Psoas muscle (tissue), 8 donors: Measurements from ENCODE around the gene SULT4A1. TPM values are rescaled to one million over a fixed set of nuclear protein-coding genes. Genes with fewer than 3 reads are reported as not detected.
A peak's percentile ranks its signal among the peaks of the same experiment; 100 is the strongest.

Source experiments
- ATAC-seq, 4 donors: fragments of 200-7000 bp; cut with Tn5 transposase; one replicate each; pipeline ENCODE4 v1.9.1; 2020; ENCODE audit warnings: moderate library complexity in 3 of 4, mild to moderate bottlenecking in 2 of 4
- DNase-seq, 2 donors: peaks; one replicate each; pipeline ENCODE4 v3.0.0-alpha.2; 2020
- H3K27ac ChIP-seq: fragments of 200-600 bp; one replicate; pipeline ENCODE4 v1.8.0; 2022
- H3K27me3 ChIP-seq, 3 donors: fragments of 200-600 bp in 1 of 3; one replicate each; pipeline versions ENCODE4 v1.6.1 to v1.8.0; 2013 to 2022; ENCODE audit warnings: low read length in 2 of 3, mild to moderate bottlenecking in 2 of 3, moderate library complexity in 1 of 3; ENCODE audit not compliant: insufficient read depth in 3 of 3
- H3K36me3 ChIP-seq, 2 donors: fragments of 200-600 bp in 1 of 2; one replicate each; pipeline versions ENCODE4 v1.6.1 to v1.8.0; 2013 to 2022; ENCODE audit warnings: low read depth in 1 of 2, mild to moderate bottlenecking in 1 of 2, moderate library complexity in 1 of 2; ENCODE audit not compliant: insufficient read depth in 1 of 2
- H3K4me1 ChIP-seq: fragments of 200-600 bp; one replicate; pipeline ENCODE4 v1.8.0; 2022
- H3K4me3 ChIP-seq: fragments of 200-600 bp; one replicate; pipeline ENCODE4 v1.8.0; 2022; ENCODE audit warnings: mild to moderate bottlenecking
- H3K9me3 ChIP-seq: fragments of 200-600 bp; one replicate; pipeline ENCODE4 v1.8.0; 2022
- WGBS, 3 donors: extraction: QIAGEN DNeasy Blood & Tissue Kit; methylation state at CpG; one replicate each; pipeline versions ENCODE4 v1.1.6 to v1.1.7; 2013; 5-methylcytosine and 5-hydroxymethylcytosine counted together
- intact Hi-C, 2 donors: fragments of 100-400 bp; cut with DNase I; formaldehyde crosslinking; loops; one replicate each; pipeline versions ENCODE4 v1.11.0 to v1.14.2; 2022
- polyA plus RNA-seq, 3 donors: library from polyadenylated mRNA; stranded (reverse); fragments of 200-250 nt; gene quantifications; one replicate each; pipeline ENCODE4 v1.2.3, GENCODE V29; 2013
- total RNA-seq, 4 donors: library from RNA; stranded (reverse); fragmentation: NEBNext Ultra II Directional in 2 of 4; extraction: Animal tissue kit (Norgen Biotek cat#: 25700) in 2 of 4; gene quantifications; one replicate each; pipeline versions ENCODE4 v1.2.1 to v1.2.4, GENCODE V29; 2021 to 2023
- TF ChIP-seq, protein P1 (sequence below): fragments of 200-600 bp; IDR thresholded peaks from one replicate; pipeline ENCODE4 v1.8.0; 2022; ENCODE audit warnings: antibody characterized with exemption
- donor health status: healthy with polysubstance abuse.
- donor health status: DM: no; HTN: no; CAD: no; lungs with moderate emphysema.
- donor health status: Bipolar disorder and iron deficiency.
- donor health status: healthy.
- donor health status: DM: yes; HTN: yes; CAD: no.
- donor health status: DM: no; HTN: no; CAD: no.
- donor health status: DM: no; HTN: no; CAD: no.
- donor health status: DM: yes; HTN: yes; CAD: no.

Gene SULT4A1
- total and polyA plus RNA-seq, 7 donors, result 0.08 to 0.23 TPM; not detected in 5

DNA sequence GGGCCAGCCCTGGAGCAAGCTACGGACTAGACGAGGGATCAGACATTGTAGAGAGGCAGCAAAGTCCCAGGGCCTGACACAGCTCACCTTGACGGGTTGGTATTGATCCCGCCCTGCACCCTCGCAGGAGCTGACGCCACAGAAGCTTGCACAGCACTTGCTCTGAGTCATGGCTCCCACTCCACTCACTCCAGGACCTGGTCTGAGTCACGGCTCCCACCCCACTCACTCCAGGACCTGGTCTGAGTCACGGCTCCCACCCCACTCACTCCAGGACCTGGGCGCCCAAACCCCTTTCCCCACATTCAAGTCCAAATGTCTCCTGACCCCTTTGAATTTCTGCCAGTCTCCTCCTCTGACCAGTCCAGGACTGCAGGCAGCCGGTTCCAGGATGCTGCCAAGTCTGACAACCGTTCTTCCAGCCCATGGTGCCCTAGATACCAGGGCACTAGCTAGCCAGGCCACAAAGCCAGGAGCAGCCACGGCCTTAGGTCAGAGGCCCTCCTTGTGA is 35.5 kb upstream of the SULT4A1 start:
- intact Hi-C loops, result no loop called here
- 44 to 51% (median 46%) methylated on average over 12 of the region's 12 CpGs for WGBS, 3 donors
- H3K27ac ChIP-seq, result no peak overlapping the region
- DNase-seq, result no peak
- no peak overlapping the region for H3K4me3 ChIP-seq
- ATAC-seq, result peak in 3 of 4 donors; percentile 44 to 57 (median 54)
- H3K36me3 ChIP-seq, result no peaks in the 10 kb centered on the region
- no peaks in the 10 kb centered on the region for H3K4me1 ChIP-seq
- peaks cover 0 to 20% (median 0%) of the 10 kb centered on the region in 3 donors for H3K27me3 ChIP-seq
- TF ChIP-seq, protein P1, sequence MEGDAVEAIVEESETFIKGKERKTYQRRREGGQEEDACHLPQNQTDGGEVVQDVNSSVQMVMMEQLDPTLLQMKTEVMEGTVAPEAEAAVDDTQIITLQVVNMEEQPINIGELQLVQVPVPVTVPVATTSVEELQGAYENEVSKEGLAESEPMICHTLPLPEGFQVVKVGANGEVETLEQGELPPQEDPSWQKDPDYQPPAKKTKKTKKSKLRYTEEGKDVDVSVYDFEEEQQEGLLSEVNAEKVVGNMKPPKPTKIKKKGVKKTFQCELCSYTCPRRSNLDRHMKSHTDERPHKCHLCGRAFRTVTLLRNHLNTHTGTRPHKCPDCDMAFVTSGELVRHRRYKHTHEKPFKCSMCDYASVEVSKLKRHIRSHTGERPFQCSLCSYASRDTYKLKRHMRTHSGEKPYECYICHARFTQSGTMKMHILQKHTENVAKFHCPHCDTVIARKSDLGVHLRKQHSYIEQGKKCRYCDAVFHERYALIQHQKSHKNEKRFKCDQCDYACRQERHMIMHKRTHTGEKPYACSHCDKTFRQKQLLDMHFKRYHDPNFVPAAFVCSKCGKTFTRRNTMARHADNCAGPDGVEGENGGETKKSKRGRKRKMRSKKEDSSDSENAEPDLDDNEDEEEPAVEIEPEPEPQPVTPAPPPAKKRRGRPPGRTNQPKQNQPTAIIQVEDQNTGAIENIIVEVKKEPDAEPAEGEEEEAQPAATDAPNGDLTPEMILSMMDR, result no peak
- H3K9me3 ChIP-seq, result no peaks in the 10 kb centered on the region

- TF ChIP-seq, protein P1, result no peak
- H3K36me3 ChIP-seq, result no peaks in the 10 kb centered on the region
- H3K27ac ChIP-seq, result no peak overlapping the region
- peaks cover 4 to 36% (median 10%) of the 10 kb centered on the region in 3 donors for H3K27me3 ChIP-seq
- no peaks in the 10 kb centered on the region for H3K4me1 ChIP-seq
- no peaks in the 10 kb centered on the region for H3K9me3 ChIP-seq
- 44 to 51% (median 48%) methylated on average over 9 to 11 of the region's 11 CpGs for WGBS, 3 donors
- H3K4me3 ChIP-seq, result no peak overlapping the region
- DNase-seq (no peak), ATAC-seq (no peak)
- intact Hi-C loops, result no loop called here
Measured at GRCh38 chr22:43895986-43896645, 33.8 kb upstream of the SULT4A1 start.

- H3K4me3 ChIP-seq, result no peak overlapping the region
- no peaks in the 10 kb centered on the region for H3K9me3 ChIP-seq
- TF ChIP-seq, protein P1, result no peak
- peaks cover 4 to 53% (median 17%) of the 10 kb centered on the region in 3 donors for H3K27me3 ChIP-seq
- no peak for ATAC-seq
- DNase-seq, result peak in 1 of 2 donors; percentile 26
- no peak overlapping the region for H3K27ac ChIP-seq
- intact Hi-C loops, result no loop called here
- H3K36me3 ChIP-seq, result no peaks in the 10 kb centered on the region
- WGBS, 3 donors, result 81 to 93% (median 83%) methylated on average over 5 of the region's 5 CpGs
- no peaks in the 10 kb centered on the region for H3K4me1 ChIP-seq
Measured at GRCh38 chr22:43894122-43894521, 31.8 kb upstream of the SULT4A1 start.

- 56 to 77% (median 74%) methylated on average over 5 of the region's 5 CpGs for WGBS, 3 donors
- ATAC-seq (no peak), DNase-seq (peak in 1 of 2 donors; percentile 48)
- no peak overlapping the region for H3K4me3 ChIP-seq
- intact Hi-C loops, result no loop called here
- peaks cover 4 to 58% (median 17%) of the 10 kb centered on the region in 3 donors for H3K27me3 ChIP-seq
- no peaks in the 10 kb centered on the region for H3K9me3 ChIP-seq
- TF ChIP-seq, protein P1, result no peak
- H3K4me1 ChIP-seq, result no peaks in the 10 kb centered on the region
- H3K27ac ChIP-seq, result no peak overlapping the region
- no peaks in the 10 kb centered on the region for H3K36me3 ChIP-seq
Measured at GRCh38 chr22:43893266-43893665, 31.0 kb upstream of the SULT4A1 start.
